Measurements from ENCODE around the gene ICAM3.

ICAM3 gene

DNA sequence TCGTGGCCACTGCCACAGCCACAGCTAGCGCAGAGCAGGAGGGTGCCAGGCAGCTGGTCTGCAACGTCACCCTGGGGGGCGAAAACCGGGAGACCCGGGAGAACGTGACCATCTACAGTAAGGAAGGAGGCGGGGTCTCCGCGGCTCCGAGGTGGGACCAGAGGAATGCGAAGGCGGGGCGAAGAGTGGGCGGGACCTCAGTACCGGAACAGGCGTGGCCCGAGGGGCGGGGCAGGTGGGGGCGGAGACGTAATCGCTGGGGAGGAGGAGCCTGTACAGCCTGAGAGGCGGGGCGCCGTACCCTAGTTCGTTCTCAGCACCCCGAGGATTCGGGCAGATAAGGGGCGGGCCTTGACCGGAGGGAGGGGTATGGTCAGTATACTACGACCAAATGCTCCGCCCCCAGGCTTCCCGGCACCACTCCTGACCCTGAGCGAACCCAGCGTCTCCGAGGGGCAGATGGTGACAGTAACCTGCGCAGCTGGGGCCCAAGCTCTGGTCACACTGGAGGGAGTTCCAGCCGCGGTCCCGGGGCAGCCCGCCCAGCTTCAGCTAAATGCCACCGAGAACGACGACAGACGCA is 47.1 kb downstream of the ICAM3 start:
- peaks cover 83% of the 10 kb centered on the region for H3K27me3 Mint-ChIP-seq

DNA sequence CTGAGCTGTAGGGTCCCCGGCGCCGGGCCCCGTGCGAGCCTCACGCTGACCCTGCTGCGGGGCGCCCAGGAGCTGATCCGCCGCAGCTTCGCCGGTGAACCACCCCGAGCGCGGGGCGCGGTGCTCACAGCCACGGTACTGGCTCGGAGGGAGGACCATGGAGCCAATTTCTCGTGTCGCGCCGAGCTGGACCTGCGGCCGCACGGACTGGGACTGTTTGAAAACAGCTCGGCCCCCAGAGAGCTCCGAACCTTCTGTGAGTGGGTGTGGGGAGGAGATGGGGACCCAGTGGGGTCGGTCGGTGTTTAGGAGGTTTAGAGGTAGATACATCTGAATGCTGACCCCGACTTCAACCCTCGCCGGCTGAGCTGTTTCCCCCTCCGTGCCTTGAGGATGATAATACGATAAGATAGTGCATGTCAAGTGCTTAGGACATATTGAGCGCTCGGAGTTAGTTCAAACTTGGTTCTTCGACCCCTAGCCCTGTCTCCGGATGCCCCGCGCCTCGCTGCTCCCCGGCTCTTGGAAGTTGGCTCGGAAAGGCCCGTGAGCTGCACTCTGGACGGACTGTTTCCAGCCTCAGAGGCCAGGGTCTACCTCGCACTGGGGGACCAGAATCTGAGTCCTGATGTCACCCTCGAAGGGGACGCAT is 47.7 kb downstream of the ICAM3 start:
- DNase-seq = no peak
- ATAC-seq = no peak
- Mint-ChIP-seq H3K4me3 (peak overlapping the region; percentile 71 to 85), H3K27me3 (peaks cover 88% of the 10 kb centered on the region), H3K27ac (peak overlapping the region in 1 of 2 donors; percentile 19), H3K4me1 (peaks cover 92% of the 10 kb centered on the region), H3K9me3 (no peaks in the 10 kb centered on the region)

More for the DNA sequence above, 47.1 kb downstream of the ICAM3 start:
- no peak overlapping the region for H3K27ac Mint-ChIP-seq
- ATAC-seq (peak; percentile 57), DNase-seq (peak; percentile 74 to 77)
- H3K4me3 Mint-ChIP-seq = peak overlapping the region; percentile 71 to 85
- H3K9me3 Mint-ChIP-seq = no peaks in the 10 kb centered on the region
- peaks cover 85% of the 10 kb centered on the region for H3K4me1 Mint-ChIP-seq

DNA sequence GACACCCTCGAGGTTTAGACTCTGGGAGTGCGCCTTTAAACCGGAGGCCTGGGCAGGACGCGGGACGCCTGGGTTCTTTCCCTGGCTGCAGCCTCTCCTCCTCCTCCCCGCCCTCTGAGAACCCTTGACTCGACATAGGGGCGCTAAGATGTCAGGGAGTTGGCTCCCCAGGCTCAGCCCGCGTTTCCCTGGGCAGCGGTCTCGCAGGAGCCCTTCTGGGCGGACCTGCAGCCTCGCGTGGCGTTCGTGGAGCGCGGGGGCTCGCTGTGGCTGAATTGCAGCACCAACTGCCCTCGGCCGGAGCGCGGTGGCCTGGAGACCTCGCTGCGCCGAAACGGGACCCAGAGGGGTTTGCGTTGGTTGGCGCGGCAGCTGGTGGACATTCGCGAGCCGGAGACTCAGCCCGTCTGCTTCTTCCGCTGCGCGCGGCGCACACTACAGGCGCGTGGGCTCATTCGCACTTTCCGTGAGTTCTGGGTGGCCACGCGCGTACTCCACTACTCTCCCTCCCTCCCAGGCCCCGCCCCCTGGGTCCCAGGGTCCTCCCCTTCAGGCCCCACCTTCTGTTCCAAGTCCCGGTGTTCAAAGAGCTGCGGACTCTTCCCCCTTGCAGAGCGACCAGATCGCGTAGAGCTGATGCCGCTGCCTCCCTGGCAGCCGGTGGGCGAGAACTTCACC is 48.4 kb downstream of the ICAM3 start:
- no peak overlapping the region for H3K27ac Mint-ChIP-seq
- peak overlapping the region; percentile 71 to 85 for H3K4me3 Mint-ChIP-seq
- peak; percentile 47 to 52 for DNase-seq
- no peaks in the 10 kb centered on the region for H3K9me3 Mint-ChIP-seq
- H3K27me3 Mint-ChIP-seq = peaks cover 87% of the 10 kb centered on the region
- peak; percentile 5 for ATAC-seq
- peaks cover 98% of the 10 kb centered on the region for H3K4me1 Mint-ChIP-seq

DNA sequence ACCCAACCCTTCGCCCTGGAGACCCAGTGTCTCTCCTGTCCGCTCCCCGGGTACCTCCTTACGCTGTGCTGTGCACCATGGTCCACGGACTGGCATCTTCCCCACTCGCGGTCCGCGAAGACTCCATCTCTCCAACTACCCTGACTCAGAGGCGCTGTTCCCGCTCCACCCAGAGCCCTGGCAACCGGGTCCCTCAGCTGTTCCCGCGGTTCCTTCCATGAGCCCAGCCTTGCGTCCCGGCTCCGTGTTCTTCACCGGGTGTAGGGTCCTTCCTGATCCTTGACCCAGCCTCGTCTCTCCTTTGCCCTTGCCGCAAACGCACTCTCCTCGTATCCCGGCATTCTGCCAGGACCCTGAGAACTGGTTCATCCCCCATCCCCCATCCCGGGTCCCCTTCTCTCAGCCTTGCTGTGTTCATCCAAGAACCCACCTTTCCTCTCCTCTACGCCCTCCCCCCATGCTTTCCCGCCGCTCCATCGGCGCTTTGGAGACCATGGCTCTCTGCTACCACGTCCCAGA is 49.0 kb downstream of the ICAM3 start:
- DNase-seq = peak; percentile 17 to 26
- Mint-ChIP-seq H3K9me3 (no peaks in the 10 kb centered on the region), H3K4me1 (peaks cover 97% of the 10 kb centered on the region), H3K4me3 (peak overlapping the region; percentile 71 to 85), H3K27ac (no peak overlapping the region), H3K27me3 (peaks cover 81% of the 10 kb centered on the region)
- no peak for ATAC-seq

DNA sequence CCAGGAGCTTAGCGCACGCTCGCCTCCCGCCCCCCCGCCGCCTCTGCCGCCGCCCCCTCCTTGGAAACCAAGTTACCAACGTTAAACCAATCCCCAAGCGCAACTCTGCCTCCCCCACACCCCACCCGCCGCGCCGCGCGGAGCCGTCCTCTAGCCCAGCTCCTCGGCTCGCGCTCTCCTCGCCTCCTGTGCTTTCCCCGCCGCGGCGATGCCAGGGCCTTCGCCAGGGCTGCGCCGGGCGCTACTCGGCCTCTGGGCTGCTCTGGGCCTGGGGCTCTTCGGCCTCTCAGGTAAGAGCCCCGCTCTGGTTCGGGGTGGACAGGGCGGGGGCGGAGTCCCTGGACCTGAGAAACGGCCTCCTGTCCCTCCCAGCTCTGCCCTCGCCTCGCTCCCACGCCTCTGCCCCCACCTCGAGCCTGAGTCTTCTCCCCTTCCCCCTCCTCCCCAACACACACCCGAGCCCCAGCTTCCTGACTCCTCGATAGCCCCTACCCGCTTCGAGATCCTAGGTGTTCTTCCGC is 49.5 kb downstream of the ICAM3 start, which contains the start of gene ICAM5:
Gene ICAM5 (plus strand): TSS at position 117 of the 521 bp plus-strand sequence. CDS start 92 bp downstream, at position 209.
- Mint-ChIP-seq H3K4me1 (peaks cover 97% of the 10 kb centered on the region), H3K27me3 (peaks cover 76% of the 10 kb centered on the region), H3K9me3 (no peaks in the 10 kb centered on the region), H3K4me3 (peak within 1 kb of the TSS; percentile 71 to 85), H3K27ac (peak within 1 kb of the TSS in 1 of 2 donors; percentile 62)
- peak; percentile 10 for ATAC-seq
- peak; percentile 39 to 46 for DNase-seq

DNA sequence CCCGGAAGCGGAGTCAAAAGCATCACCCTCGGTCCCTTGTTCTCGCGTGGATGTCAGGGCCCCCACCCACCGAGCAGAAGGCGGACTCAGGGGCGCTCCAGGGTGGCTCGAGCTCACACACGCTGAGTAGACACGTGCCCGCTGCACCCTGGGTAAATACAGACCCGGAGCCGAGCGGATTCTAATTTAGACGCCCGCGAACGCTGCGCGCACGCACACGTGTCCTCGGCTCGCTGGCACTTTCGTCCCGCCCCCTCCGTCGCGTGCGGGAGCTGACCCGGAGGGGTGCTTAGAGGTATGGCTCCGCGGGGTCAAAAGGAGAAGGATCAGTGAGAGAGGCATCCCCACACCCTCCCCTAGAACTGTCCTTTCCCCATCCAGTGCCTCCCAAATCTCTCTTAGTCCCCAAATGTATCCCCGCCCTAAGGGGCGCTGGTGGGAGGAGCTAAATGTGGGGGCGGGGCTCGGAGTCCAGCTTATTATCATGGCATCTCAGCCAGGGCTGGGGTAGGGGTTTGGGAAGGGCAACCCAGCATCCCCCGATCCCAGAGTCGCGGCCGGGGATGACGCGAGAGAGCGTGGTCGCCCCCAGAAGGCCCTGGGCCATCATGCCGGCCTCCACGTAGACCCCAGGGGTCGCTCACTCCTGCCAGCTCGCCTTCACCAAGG is 50.1 kb downstream of the ICAM3 start:
- no peaks in the 10 kb centered on the region for H3K9me3 Mint-ChIP-seq
- ATAC-seq (peak; percentile 66), DNase-seq (peak; percentile 74 to 80)
- peaks cover 70% of the 10 kb centered on the region for H3K27me3 Mint-ChIP-seq
- H3K4me3 Mint-ChIP-seq = peak overlapping the region; percentile 71 to 85
- H3K4me1 Mint-ChIP-seq = peaks cover 91% of the 10 kb centered on the region
- peak overlapping the region in 1 of 2 donors; percentile 62 for H3K27ac Mint-ChIP-seq

DNA sequence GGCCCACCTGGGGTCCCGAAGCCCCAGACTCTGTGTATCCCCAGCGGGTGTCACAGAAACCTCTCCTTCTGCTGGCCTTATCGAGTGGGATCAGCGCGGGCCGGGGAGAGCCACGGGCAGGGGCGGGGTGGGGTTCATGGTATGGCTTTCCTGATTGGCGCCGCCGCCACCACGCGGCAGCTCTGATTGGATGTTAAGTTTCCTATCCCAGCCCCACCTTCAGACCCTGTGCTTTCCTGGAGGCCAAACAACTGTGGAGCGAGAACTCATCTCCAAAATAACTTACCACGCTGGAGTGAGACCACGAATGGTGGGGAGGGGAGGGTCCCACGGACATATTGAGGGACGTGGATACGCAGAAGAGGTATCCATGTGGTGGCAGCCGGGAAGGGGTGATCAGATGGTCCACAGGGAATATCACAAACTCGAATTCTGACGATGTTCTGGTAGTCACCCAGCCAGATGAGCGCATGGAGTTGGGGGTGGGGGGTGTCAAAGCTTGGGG is 50.7 kb downstream of the ICAM3 start:
- peak overlapping the region in 1 of 2 donors; percentile 62 for H3K27ac Mint-ChIP-seq
- H3K4me3 Mint-ChIP-seq = peak overlapping the region; percentile 71 to 85
- DNase-seq (peak; percentile 38 to 54), ATAC-seq (peak; percentile 22)
- peaks cover 64% of the 10 kb centered on the region for H3K27me3 Mint-ChIP-seq
- no peaks in the 10 kb centered on the region for H3K9me3 Mint-ChIP-seq
- H3K4me1 Mint-ChIP-seq = peaks cover 85% of the 10 kb centered on the region

DNA sequence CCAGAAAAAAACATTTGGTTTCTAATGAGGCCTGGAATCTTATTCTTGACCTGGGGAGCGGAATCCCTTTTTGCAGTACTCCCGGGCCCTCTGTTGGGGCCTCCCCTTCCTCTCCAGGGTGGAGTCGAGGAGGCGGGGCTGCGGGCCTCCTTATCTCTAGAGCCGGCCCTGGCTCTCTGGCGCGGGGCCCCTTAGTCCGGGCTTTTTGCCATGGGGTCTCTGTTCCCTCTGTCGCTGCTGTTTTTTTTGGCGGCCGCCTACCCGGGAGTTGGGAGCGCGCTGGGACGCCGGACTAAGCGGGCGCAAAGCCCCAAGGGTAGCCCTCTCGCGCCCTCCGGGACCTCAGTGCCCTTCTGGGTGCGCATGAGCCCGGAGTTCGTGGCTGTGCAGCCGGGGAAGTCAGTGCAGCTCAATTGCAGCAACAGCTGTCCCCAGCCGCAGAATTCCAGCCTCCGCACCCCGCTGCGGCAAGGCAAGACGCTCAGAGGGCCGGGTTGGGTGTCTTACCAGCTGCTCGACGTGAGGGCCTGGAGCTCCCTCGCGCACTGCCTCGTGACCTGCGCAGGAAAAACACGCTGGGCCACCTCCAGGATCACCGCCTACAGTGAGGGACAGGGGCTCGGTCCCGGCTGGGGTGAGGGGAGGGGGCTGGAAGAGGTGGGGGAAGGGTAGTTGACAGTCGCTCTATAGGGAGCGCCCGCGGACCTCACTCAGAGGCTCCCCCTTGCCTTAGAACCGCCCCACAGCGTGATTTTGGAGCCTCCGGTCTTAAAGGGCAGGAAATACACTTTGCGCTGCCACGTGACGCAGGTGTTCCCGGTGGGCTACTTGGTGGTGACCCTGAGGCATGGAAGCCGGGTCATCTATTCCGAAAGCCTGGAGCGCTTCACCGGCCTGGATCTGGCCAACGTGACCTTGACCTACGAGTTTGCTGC is 52.4 kb downstream of the ICAM3 start, which contains the start of gene ICAM4:
Gene ICAM4 (plus strand): TSS at position 153 of the 935 bp plus-strand sequence. CDS start 58 bp downstream, at position 211.
- H3K4me3 Mint-ChIP-seq = peak within 1 kb of the TSS; percentile 59 to 73
- H3K27ac Mint-ChIP-seq = no peak within 1 kb of the TSS
- no peaks in the 10 kb centered on the region for H3K9me3 Mint-ChIP-seq
- H3K27me3 Mint-ChIP-seq = peaks cover 48% of the 10 kb centered on the region
- ATAC-seq (peak; percentile 63), DNase-seq (peak; percentile 39 to 46)
- H3K4me1 Mint-ChIP-seq = peaks cover 69% of the 10 kb centered on the region

DNA sequence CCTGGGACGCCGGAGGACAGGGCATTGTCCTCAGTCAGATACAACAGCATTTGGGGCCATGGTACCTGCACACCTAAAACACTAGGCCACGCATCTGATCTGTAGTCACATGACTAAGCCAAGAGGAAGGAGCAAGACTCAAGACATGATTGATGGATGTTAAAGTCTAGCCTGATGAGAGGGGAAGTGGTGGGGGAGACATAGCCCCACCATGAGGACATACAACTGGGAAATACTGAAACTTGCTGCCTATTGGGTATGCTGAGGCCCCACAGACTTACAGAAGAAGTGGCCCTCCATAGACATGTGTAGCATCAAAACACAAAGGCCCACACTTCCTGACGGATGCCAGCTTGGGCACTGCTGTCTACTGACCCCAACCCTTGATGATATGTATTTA is 54.0 kb downstream of the ICAM3 start:
- Mint-ChIP-seq H3K27me3 (peaks cover 31% of the 10 kb centered on the region), H3K4me3 (no peak overlapping the region), H3K27ac (no peak overlapping the region), H3K9me3 (no peaks in the 10 kb centered on the region), H3K4me1 (peaks cover 52% of the 10 kb centered on the region)
- no peak for ATAC-seq
- DNase-seq = no peak

DNA sequence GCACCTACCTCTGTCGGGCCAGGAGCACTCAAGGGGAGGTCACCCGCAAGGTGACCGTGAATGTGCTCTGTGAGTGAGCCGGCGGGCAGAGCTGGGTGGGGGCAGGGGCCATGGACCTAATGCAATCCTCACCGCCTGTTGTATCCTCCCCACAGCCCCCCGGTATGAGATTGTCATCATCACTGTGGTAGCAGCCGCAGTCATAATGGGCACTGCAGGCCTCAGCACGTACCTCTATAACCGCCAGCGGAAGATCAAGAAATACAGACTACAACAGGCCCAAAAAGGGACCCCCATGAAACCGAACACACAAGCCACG is 54.5 kb downstream of the ICAM3 start:
- no peak for DNase-seq
- no peak for ATAC-seq
- Mint-ChIP-seq H3K4me1 (peaks cover 49% of the 10 kb centered on the region), H3K27ac (no peak overlapping the region), H3K9me3 (no peaks in the 10 kb centered on the region), H3K4me3 (no peak overlapping the region), H3K27me3 (peaks cover 26% of the 10 kb centered on the region)

DNA sequence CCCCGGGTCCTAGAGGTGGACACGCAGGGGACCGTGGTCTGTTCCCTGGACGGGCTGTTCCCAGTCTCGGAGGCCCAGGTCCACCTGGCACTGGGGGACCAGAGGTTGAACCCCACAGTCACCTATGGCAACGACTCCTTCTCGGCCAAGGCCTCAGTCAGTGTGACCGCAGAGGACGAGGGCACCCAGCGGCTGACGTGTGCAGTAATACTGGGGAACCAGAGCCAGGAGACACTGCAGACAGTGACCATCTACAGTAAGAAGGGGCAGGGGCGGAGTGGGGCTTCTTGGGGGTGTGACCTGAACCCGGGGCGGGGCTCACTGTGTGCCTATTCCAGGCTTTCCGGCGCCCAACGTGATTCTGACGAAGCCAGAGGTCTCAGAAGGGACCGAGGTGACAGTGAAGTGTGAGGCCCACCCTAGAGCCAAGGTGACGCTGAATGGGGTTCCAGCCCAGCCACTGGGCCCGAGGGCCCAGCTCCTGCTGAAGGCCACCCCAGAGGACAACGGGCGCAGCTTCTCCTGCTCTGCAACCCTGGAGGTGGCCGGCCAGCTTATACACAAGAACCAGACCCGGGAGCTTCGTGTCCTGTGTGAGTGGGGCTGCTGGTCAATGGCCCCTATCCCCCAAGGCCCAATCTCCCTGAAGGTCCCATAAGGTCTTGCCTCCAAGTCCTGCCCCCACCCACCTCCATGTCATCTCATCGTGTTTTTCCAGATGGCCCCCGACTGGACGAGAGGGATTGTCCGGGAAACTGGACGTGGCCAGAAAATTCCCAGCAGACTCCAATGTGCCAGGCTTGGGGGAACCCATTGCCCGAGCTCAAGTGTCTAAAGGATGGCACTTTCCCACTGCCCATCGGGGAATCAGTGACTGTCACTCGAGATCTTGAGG is 55.1 kb downstream of the ICAM3 start:
- no peak for DNase-seq
- no peak overlapping the region for H3K27ac Mint-ChIP-seq
- no peak overlapping the region for H3K4me3 Mint-ChIP-seq
- no peak for ATAC-seq
- H3K9me3 Mint-ChIP-seq = no peaks in the 10 kb centered on the region
- peaks cover 50% of the 10 kb centered on the region for H3K4me1 Mint-ChIP-seq
- peaks cover 25% of the 10 kb centered on the region for H3K27me3 Mint-ChIP-seq
